Stimulated activated effector memory CD8-positive, alpha-beta T cell treated with anti-CD3 and anti-CD28 coated beads, Interleukin-12 subunit alpha, Interleukin-12 subunit beta, amount 100 ng/mL, for 72 hours (primary cell): ENCODE results near the gene TMEM132D.

Experiments used
- ATAC-seq: fragments of 150-1000 bp; cut with Tn5 transposase; 2 replicates; pipeline ENCODE4 v1.10.0; 2021
- DNase-seq, 2 donors: peaks; one replicate each; pipeline ENCODE4 v3.0.0; 2021 to 2022; ENCODE audit warnings: low spot score in 2 of 2
- H3K27ac Mint-ChIP-seq: one replicate; pipeline ENCODE4 v1.8.0; 2022; ENCODE audit warnings: mild to moderate bottlenecking, mixed read lengths
- H3K36me3 Mint-ChIP-seq: one replicate; pipeline ENCODE4 v1.8.0; 2022; ENCODE audit warnings: mild to moderate bottlenecking, mixed read lengths
- H3K4me1 Mint-ChIP-seq: one replicate; pipeline ENCODE4 v1.8.0; 2022; ENCODE audit warnings: mixed read lengths
- H3K4me3 Mint-ChIP-seq: one replicate; pipeline ENCODE4 v1.8.0; 2022; ENCODE audit warnings: mild to moderate bottlenecking, mixed read lengths
- H3K9me3 Mint-ChIP-seq: one replicate; pipeline ENCODE4 v1.8.0; 2022; ENCODE audit warnings: mixed read lengths

TMEM132D gene

DNA sequence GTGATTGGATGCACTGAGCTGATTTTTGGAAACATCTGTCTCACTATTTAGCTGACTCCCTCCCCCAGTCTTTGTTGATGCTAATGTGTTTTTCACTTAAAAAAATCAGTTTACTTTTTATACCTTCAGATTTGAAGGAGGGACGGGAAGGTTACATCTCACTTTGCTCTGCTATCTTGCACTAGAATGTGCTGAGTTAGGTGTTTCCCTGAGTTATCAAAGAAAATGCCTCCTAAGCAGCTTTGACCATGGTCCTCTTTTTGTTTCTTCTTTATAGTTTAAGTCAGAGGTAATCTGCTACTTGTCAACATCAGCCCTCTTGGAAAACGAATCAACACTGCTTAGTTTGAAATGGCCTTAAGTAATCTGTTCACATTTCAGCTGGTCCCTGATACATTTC is 222.0 kb downstream of the TMEM132D start:
- no peaks in the 10 kb centered on the region for H3K4me1 Mint-ChIP-seq
- H3K27ac Mint-ChIP-seq: no peak overlapping the region
- ATAC-seq (no peak), DNase-seq (no peak)
- H3K36me3 Mint-ChIP-seq: no peaks in the 10 kb centered on the region
- H3K4me3 Mint-ChIP-seq: no peak overlapping the region
- peaks cover 19% of the 10 kb centered on the region for H3K9me3 Mint-ChIP-seq

DNA sequence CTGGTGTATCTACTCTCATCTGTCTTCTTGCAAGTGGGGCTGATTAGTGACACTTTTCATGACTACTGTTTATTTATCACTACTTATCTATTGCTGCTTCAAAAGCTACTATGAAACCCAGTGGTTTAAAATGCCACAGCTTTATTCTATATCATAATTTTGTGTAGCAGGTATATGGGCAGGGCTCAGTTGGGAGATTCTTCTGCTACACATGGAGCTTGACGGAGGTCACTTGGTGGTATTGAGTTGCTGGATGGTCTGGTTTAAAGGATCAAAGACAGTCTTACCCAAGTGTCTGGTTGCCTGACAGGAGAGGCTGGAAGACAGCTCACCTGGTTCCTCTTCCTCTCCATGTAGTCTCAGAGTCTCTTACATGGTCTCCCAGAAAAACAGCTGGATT is 222.7 kb downstream of the TMEM132D start:
- ATAC-seq (no peak), DNase-seq (no peak)
- H3K4me3 Mint-ChIP-seq: no peak overlapping the region
- peaks cover 22% of the 10 kb centered on the region for H3K9me3 Mint-ChIP-seq
- H3K36me3 Mint-ChIP-seq: no peaks in the 10 kb centered on the region
- H3K4me1 Mint-ChIP-seq: no peaks in the 10 kb centered on the region
- no peak overlapping the region for H3K27ac Mint-ChIP-seq

DNA sequence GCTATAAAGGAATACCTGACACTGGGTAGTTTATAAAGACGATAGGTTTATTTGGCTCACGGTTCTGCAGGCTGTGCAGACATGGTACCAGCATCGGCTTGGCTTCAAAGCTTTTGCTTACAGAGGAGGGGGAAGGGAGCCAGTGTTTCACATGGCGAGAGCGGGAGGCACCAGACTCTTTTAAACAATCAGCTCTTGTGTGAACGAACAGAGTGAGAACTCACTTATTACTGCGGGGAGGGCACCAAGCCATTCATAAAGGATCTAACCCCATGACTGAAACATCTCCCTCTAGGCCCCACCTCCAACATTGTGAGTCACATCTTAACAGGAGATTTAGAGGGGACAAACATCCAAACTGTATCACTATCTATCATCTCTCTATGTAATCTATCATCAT is 227.4 kb downstream of the TMEM132D start:
- DNase-seq (no peak), ATAC-seq (no peak)
- peaks cover 12% of the 10 kb centered on the region for H3K9me3 Mint-ChIP-seq
- no peaks in the 10 kb centered on the region for H3K4me1 Mint-ChIP-seq
- H3K36me3 Mint-ChIP-seq: no peaks in the 10 kb centered on the region
- no peak overlapping the region for H3K27ac Mint-ChIP-seq
- no peak overlapping the region for H3K4me3 Mint-ChIP-seq

GRCh38 chr12:129675947-129676346 is 227.9 kb downstream of the TMEM132D start:
- H3K4me3 Mint-ChIP-seq: no peak overlapping the region
- H3K4me1 Mint-ChIP-seq: no peaks in the 10 kb centered on the region
- peaks cover 14% of the 10 kb centered on the region for H3K9me3 Mint-ChIP-seq

DNA sequence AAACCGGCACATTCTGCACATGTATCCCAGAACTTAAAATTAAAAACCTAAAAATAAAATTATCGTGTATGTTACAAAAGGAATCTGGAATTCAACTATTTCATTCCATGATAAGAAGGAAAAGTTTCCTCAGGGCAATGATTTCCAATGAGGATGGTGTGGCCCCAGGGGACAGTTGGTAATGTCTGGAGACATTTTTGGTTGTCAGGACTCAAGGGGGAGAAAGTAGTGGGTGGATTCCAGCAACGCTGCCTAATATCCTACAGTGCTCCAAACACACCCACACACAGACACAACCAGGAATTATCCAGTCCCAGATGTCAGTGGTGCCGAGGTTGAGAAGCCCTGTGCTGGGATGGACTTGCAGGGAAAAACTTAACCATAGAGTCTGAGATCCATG is 228.3 kb downstream of the TMEM132D start:
- no peak for ATAC-seq

More at GRCh38 chr12:129675947-129676346, 227.9 kb downstream of the TMEM132D start:
- H3K36me3 Mint-ChIP-seq: no peaks in the 10 kb centered on the region
- H3K27ac Mint-ChIP-seq: no peak overlapping the region
- DNase-seq: no peak
- ATAC-seq: no peak

DNA sequence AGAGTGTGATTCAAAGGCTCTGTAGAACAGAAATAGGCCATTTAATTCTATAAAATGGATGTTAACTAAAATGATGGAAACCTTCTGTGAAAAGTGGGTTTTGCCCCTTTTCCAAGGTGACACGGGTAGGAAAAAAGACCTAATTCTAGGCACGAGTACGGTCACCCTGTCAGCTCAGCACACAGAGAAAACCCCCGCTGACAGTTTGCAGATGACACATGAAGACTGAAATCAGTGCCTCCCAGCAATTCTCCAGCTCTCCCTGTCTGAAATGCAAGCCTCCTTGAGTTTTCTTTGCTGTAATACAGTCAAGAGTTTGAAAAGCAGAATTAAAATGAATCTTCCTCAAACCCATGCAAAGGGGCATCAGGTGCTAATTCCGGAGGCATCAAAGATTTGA is 230.0 kb downstream of the TMEM132D start:
- H3K4me3 Mint-ChIP-seq: no peak overlapping the region
- no peaks in the 10 kb centered on the region for H3K4me1 Mint-ChIP-seq
- H3K36me3 Mint-ChIP-seq: no peaks in the 10 kb centered on the region
- peaks cover 9% of the 10 kb centered on the region for H3K9me3 Mint-ChIP-seq
- DNase-seq (no peak), ATAC-seq (no peak)
- no peak overlapping the region for H3K27ac Mint-ChIP-seq

More for the DNA sequence above, 228.3 kb downstream of the TMEM132D start:
- Mint-ChIP-seq H3K27ac (no peak overlapping the region), H3K4me1 (no peaks in the 10 kb centered on the region), H3K9me3 (peaks cover 15% of the 10 kb centered on the region), H3K36me3 (no peaks in the 10 kb centered on the region), H3K4me3 (no peak overlapping the region)
- no peak for DNase-seq

DNA sequence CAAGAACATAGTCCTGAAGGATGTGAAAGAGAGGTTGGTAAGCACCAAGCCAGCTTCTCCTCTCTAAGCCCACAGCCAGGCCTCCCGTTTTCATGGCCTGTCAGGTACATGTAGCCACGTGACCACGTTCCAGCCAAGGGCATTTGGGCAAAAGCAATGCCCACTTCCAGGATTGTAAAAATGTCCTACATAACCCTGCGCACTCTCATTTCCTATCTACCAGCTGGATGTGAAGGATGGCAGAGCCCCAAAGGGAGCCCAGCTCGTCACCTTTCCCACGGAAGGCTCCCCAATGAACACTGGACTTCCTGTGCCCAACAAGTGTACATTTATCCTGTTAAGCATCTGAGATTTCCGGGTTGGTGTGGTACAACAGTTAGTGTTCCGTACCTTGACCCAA is 231.7 kb downstream of the TMEM132D start:
- Mint-ChIP-seq H3K9me3 (peaks cover 9% of the 10 kb centered on the region), H3K36me3 (no peaks in the 10 kb centered on the region), H3K4me3 (no peak overlapping the region), H3K4me1 (no peaks in the 10 kb centered on the region), H3K27ac (no peak overlapping the region)
- DNase-seq: no peak
- no peak for ATAC-seq

DNA sequence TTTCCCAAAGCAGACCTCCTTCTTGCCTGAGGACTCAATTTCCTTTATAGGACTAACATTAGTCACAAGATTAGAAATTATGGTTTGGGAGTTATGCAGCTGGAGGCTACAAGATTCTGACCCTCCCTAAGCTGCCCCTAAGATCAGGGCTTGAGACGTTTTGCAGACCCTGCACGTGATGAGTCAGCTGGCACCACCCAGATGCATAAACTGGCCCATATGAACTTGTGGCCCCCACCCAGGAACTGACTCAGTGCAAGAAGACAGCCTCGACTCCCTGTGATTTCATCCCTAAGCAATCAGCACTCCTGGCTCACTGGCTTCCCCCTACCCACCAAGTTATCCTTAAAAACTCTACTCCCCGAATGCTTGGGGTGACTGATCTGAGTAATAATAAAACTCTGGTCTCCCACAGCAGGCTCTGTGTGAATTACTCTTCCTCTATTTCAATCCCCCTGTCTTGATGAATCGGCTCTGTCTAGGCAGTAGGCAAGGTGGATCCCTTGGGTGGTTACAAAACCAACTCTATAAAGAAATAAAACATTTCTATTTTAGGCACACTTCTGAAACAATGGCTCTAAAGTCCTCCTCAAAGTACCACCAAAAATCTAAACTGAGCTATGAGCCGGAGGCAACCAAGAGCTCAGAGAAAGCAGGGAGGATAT is 233.4 kb downstream of the TMEM132D start:
- Mint-ChIP-seq H3K27ac (no peak overlapping the region), H3K36me3 (no peaks in the 10 kb centered on the region), H3K4me3 (no peak overlapping the region), H3K9me3 (peaks cover 9% of the 10 kb centered on the region), H3K4me1 (no peaks in the 10 kb centered on the region)
- DNase-seq (no peak), ATAC-seq (no peak)

DNA sequence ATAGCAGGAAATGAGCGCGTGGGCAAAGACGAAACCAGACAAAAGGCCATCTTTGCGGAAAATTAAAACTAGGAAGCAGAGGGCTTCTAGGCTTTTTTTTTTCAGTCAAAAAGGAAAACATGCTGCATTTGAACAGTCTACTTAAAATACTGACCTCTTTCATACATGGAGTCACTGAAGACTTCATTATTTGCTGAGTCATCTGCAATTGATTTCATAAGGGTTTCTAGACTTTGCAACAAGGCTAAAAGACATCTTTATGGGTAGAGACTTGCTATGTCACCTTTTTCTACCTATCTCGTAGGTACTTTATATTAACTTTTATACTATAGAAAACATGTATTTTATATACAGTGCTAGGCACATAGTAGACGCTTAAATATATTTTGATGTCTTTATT is 238.4 kb downstream of the TMEM132D start:
- no peak for ATAC-seq
- H3K9me3 Mint-ChIP-seq: peaks cover 2% of the 10 kb centered on the region
- no peak overlapping the region for H3K27ac Mint-ChIP-seq
- no peaks in the 10 kb centered on the region for H3K36me3 Mint-ChIP-seq
- H3K4me3 Mint-ChIP-seq: no peak overlapping the region
- no peaks in the 10 kb centered on the region for H3K4me1 Mint-ChIP-seq
- no peak for DNase-seq

GRCh38 chr12:129662234-129662633 is 241.6 kb downstream of the TMEM132D start:
- no peak for DNase-seq
- ATAC-seq: no peak
- Mint-ChIP-seq H3K9me3 (peaks cover 2% of the 10 kb centered on the region), H3K4me3 (no peak overlapping the region), H3K4me1 (no peaks in the 10 kb centered on the region), H3K27ac (no peak overlapping the region), H3K36me3 (no peaks in the 10 kb centered on the region)

GRCh38 chr12:129660946-129661345 is 242.9 kb downstream of the TMEM132D start:
- H3K4me1 Mint-ChIP-seq: no peaks in the 10 kb centered on the region
- no peak for ATAC-seq

DNA sequence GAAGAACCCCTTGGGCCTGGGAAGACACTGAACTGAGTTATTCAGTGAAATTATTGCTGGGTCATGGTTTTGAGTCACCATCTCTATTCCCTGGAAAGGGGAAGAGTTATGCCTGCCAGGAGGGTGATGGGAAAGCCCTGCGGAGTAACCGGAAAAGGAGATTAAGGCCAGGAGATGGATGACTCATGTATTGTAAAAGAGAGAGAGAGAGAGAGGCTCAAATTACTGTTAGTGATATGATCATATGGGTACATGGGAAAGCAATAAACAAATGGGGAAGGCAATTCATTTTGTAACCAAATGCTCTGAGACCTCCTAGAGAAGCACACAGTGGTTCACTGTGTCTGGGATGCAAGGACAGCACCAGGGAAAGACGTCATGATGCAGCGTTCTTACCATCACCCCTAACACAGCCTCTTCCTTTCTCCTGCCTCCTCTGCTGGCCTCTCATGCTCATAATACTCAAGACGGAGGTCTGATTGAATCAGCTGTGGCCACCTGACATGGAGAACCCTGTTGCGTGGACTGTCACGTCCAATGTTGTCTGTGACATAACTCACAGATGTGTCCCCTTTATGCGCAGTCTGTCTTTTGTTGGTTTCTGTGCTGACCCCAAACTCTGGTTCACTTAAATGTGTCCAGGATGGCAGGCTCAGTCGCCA is 243.7 kb downstream of the TMEM132D start:
- DNase-seq (no peak), ATAC-seq (no peak)
- Mint-ChIP-seq H3K4me1 (no peaks in the 10 kb centered on the region), H3K9me3 (peaks cover 2% of the 10 kb centered on the region), H3K27ac (no peak overlapping the region), H3K4me3 (no peak overlapping the region), H3K36me3 (no peaks in the 10 kb centered on the region)

More at GRCh38 chr12:129660946-129661345, 242.9 kb downstream of the TMEM132D start:
- Mint-ChIP-seq H3K4me3 (no peak overlapping the region), H3K36me3 (no peaks in the 10 kb centered on the region), H3K27ac (no peak overlapping the region), H3K9me3 (peaks cover 1% of the 10 kb centered on the region)
- DNase-seq: no peak

- Mint-ChIP-seq H3K4me3 (no peak overlapping the region), H3K27ac (no peak overlapping the region), H3K4me1 (no peaks in the 10 kb centered on the region), H3K36me3 (no peaks in the 10 kb centered on the region), H3K9me3 (peaks cover 5% of the 10 kb centered on the region)
- ATAC-seq (no peak), DNase-seq (no peak)
These were observed 246.6 kb downstream of the TMEM132D start for GRCh38 chr12:129657179-129657578.

DNA sequence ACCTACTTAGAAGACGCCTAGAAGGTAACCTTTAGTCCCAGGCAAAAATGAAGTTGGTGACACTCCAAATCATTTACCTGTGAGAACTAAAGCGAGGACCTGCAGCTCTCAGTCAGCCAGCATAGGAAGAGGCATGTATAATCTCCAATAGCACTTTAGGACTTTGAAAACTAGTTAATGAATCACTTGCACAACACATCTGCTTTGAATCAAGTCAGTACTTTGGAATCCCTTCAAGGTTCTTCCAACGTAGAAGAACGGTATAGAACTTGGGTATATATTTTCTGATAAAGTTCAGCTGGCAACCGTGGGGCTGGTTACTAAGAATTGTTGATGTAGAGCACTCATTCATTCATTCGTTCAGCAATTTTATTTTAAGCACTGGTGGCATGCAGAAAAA is 251.9 kb downstream of the TMEM132D start:
- DNase-seq: no peak
- H3K4me3 Mint-ChIP-seq: no peak overlapping the region
- no peak for ATAC-seq
- H3K36me3 Mint-ChIP-seq: no peaks in the 10 kb centered on the region
- H3K9me3 Mint-ChIP-seq: peaks cover 8% of the 10 kb centered on the region
- no peak overlapping the region for H3K27ac Mint-ChIP-seq
- H3K4me1 Mint-ChIP-seq: no peaks in the 10 kb centered on the region

GRCh38 chr12:129641926-129642325 is 261.9 kb downstream of the TMEM132D start:
- H3K9me3 Mint-ChIP-seq: no peaks in the 10 kb centered on the region

DNA sequence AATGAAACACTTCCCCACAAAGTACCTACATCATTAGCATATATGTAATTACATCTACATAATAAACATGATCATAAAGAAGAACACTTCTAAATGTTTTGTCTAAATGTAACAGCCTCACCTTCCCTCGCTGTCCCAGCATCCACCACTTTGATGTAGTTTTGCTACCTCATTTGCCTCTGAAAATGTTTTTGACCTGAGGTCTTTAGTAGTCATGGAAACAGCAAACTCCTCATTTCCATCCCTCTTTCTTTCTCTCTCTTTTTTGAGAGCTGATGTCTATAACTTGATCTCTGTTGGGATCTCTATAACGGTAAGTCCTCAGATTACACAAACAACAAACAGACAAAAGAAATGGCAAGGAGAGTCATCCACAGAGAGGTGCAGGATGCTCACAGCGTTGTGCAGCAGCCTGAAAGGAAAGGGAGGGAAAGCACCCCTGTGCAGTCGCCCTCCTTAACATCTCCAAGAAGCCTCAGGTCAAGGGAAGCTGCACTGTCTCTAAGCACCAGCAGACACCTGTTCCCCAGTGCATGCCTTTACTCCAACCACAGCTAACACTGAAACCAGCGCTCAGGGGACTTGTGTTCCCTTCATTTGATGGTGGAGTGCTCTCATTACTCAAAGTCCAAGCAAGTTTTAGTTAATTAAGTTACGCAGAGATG is 268.7 kb downstream of the TMEM132D start:
- Mint-ChIP-seq H3K9me3 (no peaks in the 10 kb centered on the region), H3K4me3 (no peak overlapping the region), H3K4me1 (no peaks in the 10 kb centered on the region), H3K36me3 (no peaks in the 10 kb centered on the region), H3K27ac (no peak overlapping the region)
- DNase-seq (no peak), ATAC-seq (no peak)

More at GRCh38 chr12:129641926-129642325, 261.9 kb downstream of the TMEM132D start:
- Mint-ChIP-seq H3K4me3 (no peak overlapping the region), H3K27ac (no peak overlapping the region), H3K36me3 (no peaks in the 10 kb centered on the region), H3K4me1 (no peaks in the 10 kb centered on the region)
- ATAC-seq (no peak), DNase-seq (no peak)
